ENCODE results near the gene CTLA4.

CTLA4 gene
- long read RNA-seq: 0 reads

GRCh38 chr2:203867561-203868200, at the start of gene CTLA4:
Gene CTLA4, plus strand, starts transcription at chr2:203867771. Its CDS starts 172 bp downstream, at chr2:203867943.
- TF ChIP-seq POLR2AphosphoS5 (IDR thresholded peaks at IDR 0.05; ENCODE audit: low read depth) (no peak), GABPA (IDR thresholded peaks at IDR 0.05; ENCODE audit: low read depth) (no peak), CTCF (IDR thresholded peaks at IDR 0.05; ENCODE audit: insufficient read depth, low read length) (no peak), REST (IDR thresholded peaks at IDR 0.05; ENCODE audit: insufficient replicate concordance, low read depth) (no peak), SPI1 (IDR thresholded peaks at IDR 0.05; ENCODE audit: borderline replicate concordance, low read depth) (no peak)
- H3K27me3 ChIP-seq (ENCODE audit: insufficient read depth, poor library complexity, severe bottlenecking): peaks cover 5% of the 10 kb centered on the region
- H3K27ac ChIP-seq (replicated peaks): no peak within 1 kb of the TSS
- H3K4me3 ChIP-seq (replicated peaks; ENCODE audit: insufficient read depth, low read length): no peak within 1 kb of the TSS
- no peak for DNase-seq (ENCODE audit: low read depth in 1 of 2, low spot score in 1 of 2)

GRCh38 chr2:203818656-203819055, 48.9 kb upstream of the CTLA4 start:
- no peak for DNase-seq (ENCODE audit: low read depth in 1 of 2, low spot score in 1 of 2)
- Histone ChIP-seq H3K27me3 (ENCODE audit: insufficient read depth, poor library complexity, severe bottlenecking) (peaks cover 3% of the 10 kb centered on the region), H3K4me3 (replicated peaks; ENCODE audit: insufficient read depth, low read length) (no peak overlapping the region), H3K27ac (replicated peaks) (no peak overlapping the region)
- TF ChIP-seq POLR2AphosphoS5 (IDR thresholded peaks at IDR 0.05; ENCODE audit: low read depth): no peak
- no peak for TF ChIP-seq GABPA (IDR thresholded peaks at IDR 0.05; ENCODE audit: low read depth)

GRCh38 chr2:203819434-203820133, 48.0 kb upstream of the CTLA4 start:
- TF ChIP-seq CTCF (IDR thresholded peaks at IDR 0.05; ENCODE audit: insufficient read depth, low read length) (no peak), GABPA (IDR thresholded peaks at IDR 0.05; ENCODE audit: low read depth) (no peak), SPI1 (IDR thresholded peaks at IDR 0.05; ENCODE audit: borderline replicate concordance, low read depth) (no peak), POLR2AphosphoS5 (IDR thresholded peaks at IDR 0.05; ENCODE audit: low read depth) (no peak), REST (IDR thresholded peaks at IDR 0.05; ENCODE audit: insufficient replicate concordance, low read depth) (no peak)
- DNase-seq (ENCODE audit: low read depth in 1 of 2, low spot score in 1 of 2): no peak

GRCh38 chr2:203820969-203821368, 46.6 kb upstream of the CTLA4 start:
- no peak for DNase-seq (ENCODE audit: low read depth in 1 of 2, low spot score in 1 of 2)
- no peak overlapping the region for H3K27ac ChIP-seq (replicated peaks)
- TF ChIP-seq CTCF (IDR thresholded peaks at IDR 0.05; ENCODE audit: insufficient read depth, low read length) (no peak), SPI1 (IDR thresholded peaks at IDR 0.05; ENCODE audit: borderline replicate concordance, low read depth) (no peak), REST (IDR thresholded peaks at IDR 0.05; ENCODE audit: insufficient replicate concordance, low read depth) (no peak), POLR2AphosphoS5 (IDR thresholded peaks at IDR 0.05; ENCODE audit: low read depth) (no peak), GABPA (IDR thresholded peaks at IDR 0.05; ENCODE audit: low read depth) (no peak)
- peaks cover 3% of the 10 kb centered on the region for H3K27me3 ChIP-seq (ENCODE audit: insufficient read depth, poor library complexity, severe bottlenecking)
- H3K4me3 ChIP-seq (replicated peaks; ENCODE audit: insufficient read depth, low read length): no peak overlapping the region

More at GRCh38 chr2:203819434-203820133, 48.0 kb upstream of the CTLA4 start:
- Histone ChIP-seq H3K4me3 (replicated peaks; ENCODE audit: insufficient read depth, low read length) (no peak overlapping the region), H3K27me3 (ENCODE audit: insufficient read depth, poor library complexity, severe bottlenecking) (peaks cover 3% of the 10 kb centered on the region), H3K27ac (replicated peaks) (no peak overlapping the region)
